ENCODE data around the gene TRIP10. TPM values are rescaled to one million over a fixed set of nuclear protein-coding genes. Genes with fewer than 3 reads are reported as not detected.

Gene TRIP10
- total and polyA plus RNA-seq, 2 of the 13 experiments (the other 11 are each of a cell fraction or from before 2014, with no cell fraction given): 32.5 to 33.2 TPM

DNA sequence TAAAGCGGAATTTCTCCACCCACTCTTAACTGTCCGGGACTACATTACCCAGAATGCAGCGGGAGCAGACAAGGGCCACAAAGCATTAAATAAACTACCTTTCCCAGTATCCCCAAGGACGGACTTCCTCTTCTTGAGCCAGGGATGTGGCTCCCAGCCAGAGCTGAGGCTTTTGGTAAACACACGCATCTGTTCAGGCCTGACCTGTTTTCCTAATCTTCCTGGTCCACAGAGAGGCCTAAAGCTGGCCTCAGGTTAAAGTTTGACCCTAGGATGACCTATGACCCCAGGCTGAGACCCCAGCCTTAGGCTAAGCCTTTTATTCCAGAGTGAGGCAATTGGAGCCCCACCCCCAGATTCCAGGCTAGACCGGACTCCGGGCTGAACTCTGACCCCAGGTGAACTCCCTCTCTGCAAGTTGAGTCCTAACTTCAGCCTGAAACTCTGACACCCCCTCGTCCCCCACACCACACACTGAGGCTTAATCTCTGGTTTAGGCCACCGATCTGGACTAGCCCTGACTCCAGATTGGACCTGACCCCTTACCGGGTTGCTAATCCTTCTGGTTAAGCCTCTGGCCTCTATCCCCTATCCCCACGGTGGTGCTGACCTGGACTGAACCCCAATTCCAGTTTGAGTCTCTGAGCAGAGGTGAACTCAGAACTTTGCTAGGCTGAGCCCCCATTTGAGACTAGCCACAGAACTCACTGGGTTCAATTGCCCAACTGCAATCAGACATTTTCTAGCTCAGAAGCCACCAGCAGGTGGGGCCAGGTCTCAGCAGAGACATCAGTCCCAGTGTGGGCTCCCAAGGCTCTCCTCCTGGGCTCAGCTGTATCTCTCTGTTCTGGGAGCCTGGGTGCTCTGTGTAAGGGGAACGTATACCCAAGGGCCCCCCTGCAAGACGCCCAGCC is 1.4 kb upstream of the TRIP10 start:
- ATAC-seq (peak; percentile 60), DNase-seq (ENCODE audit: low spot score) (peak; percentile 87), FAIRE-seq (no peak)
- ChIA-PET CTCF (ENCODE audit: low intra/inter-chr PET ratio, low total read pairs) (interaction anchor here (3.1 to 3.4 kb wide), 3 partner anchors 15 to 125 kb away, joined by 17 to 31 read pairs (median 25); no protein-coding TSS in a partner anchor), POLR2A (interaction anchor here (0.7 to 5.4 kb wide), 17 partner anchors 9 to 331 kb away, joined by 3 to 278 read pairs (median 4); partner anchors contain the start of genes C3 and ZNF557)
- Histone ChIP-seq H3K27me3 (ENCODE audit: control insufficient read depth in 1 of 2, insufficient read depth in 2 of 2, low read length in 2 of 2) (no peaks in the 10 kb centered on the region; a peak in 1 of 5 replicates), H3K9ac (ENCODE audit: insufficient read depth, low read depth, low read length) (peak overlapping the region; percentile 69), H3K79me2 (ENCODE audit: insufficient read depth, low read length) (peaks cover 30% of the 10 kb centered on the region), H2AFZ (ENCODE audit: low read length) (no peak overlapping the region), H3K27ac (ENCODE audit: extremely low read length, insufficient read depth, low read length) (peak overlapping the region; percentile 80), H3K4me3 (replicated peaks in 1 of 3; ENCODE audit: insufficient read depth in 1 of 3, low read depth in 2 of 3, low read length in 3 of 3) (peak overlapping the region; percentile 67 to 100 (median 82)), H3K36me3 (replicated peaks in 1 of 2; ENCODE audit: control insufficient read depth in 1 of 2, insufficient read depth in 2 of 2, low read length in 2 of 2) (peaks cover 4 to 5% of the 10 kb centered on the region in 2 experiments; a peak in 4 of 5 replicates), H3K4me2 (ENCODE audit: low read depth, low read length) (peak overlapping the region; percentile 93), H3K9me3 (ENCODE audit: low read length) (no peaks in the 10 kb centered on the region), H3K4me1 (ENCODE audit: insufficient read depth, low read length) (peaks cover 62% of the 10 kb centered on the region), H4K20me1 (ENCODE audit: insufficient read depth, low read length) (peaks cover 12% of the 10 kb centered on the region)
- intact Hi-C loops (cut with micrococcal nuclease; ENCODE audit: unreplicated experiment) (loop anchor here (1.0 to 10.0 kb wide), 4 partner anchors 15 to 1137 kb away; partner anchors contain the start of genes C3 and PRR36), in situ Hi-C loops (cut with HindIII; ENCODE audit: extremely low pct_ligation_motif_present, low pct_unique_long_range_greater_than_20kb) (loop anchor here (5.0 kb wide), 1 partner anchor 124 kb away; no protein-coding TSS in a partner anchor)
- no TSS peak for BruUV-seq (replicated peaks)
- WGBS (ENCODE audit: low lambda C conversion rate): 5% methylated on average over 11 of the region's 13 CpGs
- no peak for TF ChIP-seq ZNF713 (CRISPR knock-in tag; IDR thresholded peaks at IDR 0.05)
- TF ChIP-seq MBNL3 (CRISPR knock-in tag; conservative IDR thresholded peaks at IDR 0.05): no peak
- TF ChIP-seq HNF4G (IDR thresholded peaks at IDR 0.05; ENCODE audit: borderline replicate concordance, low read depth, low read length): peak; percentile 68
- peak; percentile 56; the same call in 1 of the 2 replicates for TF ChIP-seq HNF4G (CRISPR knock-in tag; IDR thresholded peaks at IDR 0.05; ENCODE audit: borderline replicate concordance, low read depth)
- TF ChIP-seq HES4 (CRISPR knock-in tag; IDR thresholded peaks at IDR 0.05; ENCODE audit: borderline replicate concordance): no peak
- TF ChIP-seq, protein P1, sequence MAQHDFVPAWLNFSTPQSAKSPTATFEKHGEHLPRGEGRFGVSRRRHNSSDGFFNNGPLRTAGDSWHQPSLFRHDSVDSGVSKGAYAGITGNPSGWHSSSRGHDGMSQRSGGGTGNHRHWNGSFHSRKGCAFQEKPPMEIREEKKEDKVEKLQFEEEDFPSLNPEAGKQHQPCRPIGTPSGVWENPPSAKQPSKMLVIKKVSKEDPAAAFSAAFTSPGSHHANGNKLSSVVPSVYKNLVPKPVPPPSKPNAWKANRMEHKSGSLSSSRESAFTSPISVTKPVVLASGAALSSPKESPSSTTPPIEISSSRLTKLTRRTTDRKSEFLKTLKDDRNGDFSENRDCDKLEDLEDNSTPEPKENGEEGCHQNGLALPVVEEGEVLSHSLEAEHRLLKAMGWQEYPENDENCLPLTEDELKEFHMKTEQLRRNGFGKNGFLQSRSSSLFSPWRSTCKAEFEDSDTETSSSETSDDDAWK (CRISPR knock-in tag; IDR thresholded peaks at IDR 0.05): no peak
- no peak for TF ChIP-seq CC2D1A (CRISPR knock-in tag; IDR thresholded peaks at IDR 0.05)
- no peak for TF ChIP-seq ZNF496 (CRISPR knock-in tag; IDR thresholded peaks at IDR 0.05; ENCODE audit: insufficient replicate concordance)
- no peak; the same call in 1 of the 2 replicates for TF ChIP-seq FOXK2 (IDR thresholded peaks at IDR 0.05)
- TF ChIP-seq ZNF552 (CRISPR knock-in tag; IDR thresholded peaks at IDR 0.05; ENCODE audit: borderline replicate concordance): no peak
- peak; percentile 82 to 96 for TF ChIP-seq NR2F1 (CRISPR knock-in tag; IDR thresholded peaks at IDR 0.05)
- TF ChIP-seq, protein P2, sequence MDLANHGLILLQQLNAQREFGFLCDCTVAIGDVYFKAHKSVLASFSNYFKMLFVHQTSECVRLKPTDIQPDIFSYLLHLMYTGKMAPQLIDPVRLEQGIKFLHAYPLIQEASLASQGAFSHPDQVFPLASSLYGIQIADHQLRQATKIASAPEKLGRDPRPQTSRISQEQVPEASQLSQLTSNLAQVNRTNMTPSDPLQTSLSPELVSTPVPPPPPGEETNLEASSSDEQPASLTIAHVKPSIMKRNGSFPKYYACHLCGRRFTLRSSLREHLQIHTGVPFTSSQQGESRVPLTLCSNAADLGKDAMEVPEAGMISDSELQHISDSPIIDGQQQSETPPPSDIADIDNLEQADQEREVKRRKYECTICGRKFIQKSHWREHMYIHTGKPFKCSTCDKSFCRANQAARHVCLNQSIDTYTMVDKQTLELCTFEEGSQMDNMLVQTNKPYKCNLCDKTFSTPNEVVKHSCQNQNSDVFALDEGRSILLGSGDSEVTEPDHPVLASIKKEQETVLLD (CRISPR knock-in tag; IDR thresholded peaks at IDR 0.05; ENCODE audit: low read depth): no peak
- 0 out of 2 replicates have a peak, but pooled peaks have one; percentile 23 for TF ChIP-seq EHMT2 (IDR thresholded peaks at IDR 0.05; ENCODE audit: borderline replicate concordance, low read depth, low read length)
- no peak for TF ChIP-seq ZNF263 (CRISPR knock-in tag; IDR thresholded peaks at IDR 0.05)
- TF ChIP-seq, protein P3, sequence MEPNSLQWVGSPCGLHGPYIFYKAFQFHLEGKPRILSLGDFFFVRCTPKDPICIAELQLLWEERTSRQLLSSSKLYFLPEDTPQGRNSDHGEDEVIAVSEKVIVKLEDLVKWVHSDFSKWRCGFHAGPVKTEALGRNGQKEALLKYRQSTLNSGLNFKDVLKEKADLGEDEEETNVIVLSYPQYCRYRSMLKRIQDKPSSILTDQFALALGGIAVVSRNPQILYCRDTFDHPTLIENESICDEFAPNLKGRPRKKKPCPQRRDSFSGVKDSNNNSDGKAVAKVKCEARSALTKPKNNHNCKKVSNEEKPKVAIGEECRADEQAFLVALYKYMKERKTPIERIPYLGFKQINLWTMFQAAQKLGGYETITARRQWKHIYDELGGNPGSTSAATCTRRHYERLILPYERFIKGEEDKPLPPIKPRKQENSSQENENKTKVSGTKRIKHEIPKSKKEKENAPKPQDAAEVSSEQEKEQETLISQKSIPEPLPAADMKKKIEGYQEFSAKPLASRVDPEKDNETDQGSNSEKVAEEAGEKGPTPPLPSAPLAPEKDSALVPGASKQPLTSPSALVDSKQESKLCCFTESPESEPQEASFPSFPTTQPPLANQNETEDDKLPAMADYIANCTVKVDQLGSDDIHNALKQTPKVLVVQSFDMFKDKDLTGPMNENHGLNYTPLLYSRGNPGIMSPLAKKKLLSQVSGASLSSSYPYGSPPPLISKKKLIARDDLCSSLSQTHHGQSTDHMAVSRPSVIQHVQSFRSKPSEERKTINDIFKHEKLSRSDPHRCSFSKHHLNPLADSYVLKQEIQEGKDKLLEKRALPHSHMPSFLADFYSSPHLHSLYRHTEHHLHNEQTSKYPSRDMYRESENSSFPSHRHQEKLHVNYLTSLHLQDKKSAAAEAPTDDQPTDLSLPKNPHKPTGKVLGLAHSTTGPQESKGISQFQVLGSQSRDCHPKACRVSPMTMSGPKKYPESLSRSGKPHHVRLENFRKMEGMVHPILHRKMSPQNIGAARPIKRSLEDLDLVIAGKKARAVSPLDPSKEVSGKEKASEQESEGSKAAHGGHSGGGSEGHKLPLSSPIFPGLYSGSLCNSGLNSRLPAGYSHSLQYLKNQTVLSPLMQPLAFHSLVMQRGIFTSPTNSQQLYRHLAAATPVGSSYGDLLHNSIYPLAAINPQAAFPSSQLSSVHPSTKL (CRISPR knock-in tag; IDR thresholded peaks at IDR 0.05): no peak; the same call in 1 of the 2 replicates

Measured in HepG2 (cell line).